Measurements from ENCODE around the gene NID2.
A peak's percentile ranks its signal among the peaks of the same experiment; 100 is the strongest.

The NID2 gene

DNA sequence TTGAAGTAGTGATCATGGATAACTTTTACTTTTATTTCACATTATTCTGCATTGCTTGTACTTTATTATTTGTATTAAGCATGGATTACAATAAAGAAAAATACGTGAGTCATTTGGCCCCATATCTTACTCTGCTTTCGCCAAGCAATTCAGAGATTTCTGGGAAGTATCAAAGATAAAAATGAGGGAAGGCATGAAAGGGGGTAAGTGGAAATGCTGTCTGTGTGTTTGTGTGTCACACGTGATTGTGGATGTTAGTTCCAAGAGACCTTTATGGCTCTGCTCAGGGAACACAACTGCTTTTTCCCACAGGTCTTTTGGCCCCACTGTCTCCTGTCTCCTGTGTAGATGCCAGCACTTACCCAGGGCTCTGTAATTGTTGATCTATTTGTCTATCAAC lies 10.5 kb downstream of the NID2 start:
- no peak for DNase-seq (ENCODE audit: low read depth in 2 of 3, low spot score in 2 of 3)

- DNase-seq (ENCODE audit: low read depth in 2 of 3, low spot score in 2 of 3) = no peak
Observed at GRCh38 chr14:52055167-52055566, 13.7 kb downstream of the NID2 start.

DNA sequence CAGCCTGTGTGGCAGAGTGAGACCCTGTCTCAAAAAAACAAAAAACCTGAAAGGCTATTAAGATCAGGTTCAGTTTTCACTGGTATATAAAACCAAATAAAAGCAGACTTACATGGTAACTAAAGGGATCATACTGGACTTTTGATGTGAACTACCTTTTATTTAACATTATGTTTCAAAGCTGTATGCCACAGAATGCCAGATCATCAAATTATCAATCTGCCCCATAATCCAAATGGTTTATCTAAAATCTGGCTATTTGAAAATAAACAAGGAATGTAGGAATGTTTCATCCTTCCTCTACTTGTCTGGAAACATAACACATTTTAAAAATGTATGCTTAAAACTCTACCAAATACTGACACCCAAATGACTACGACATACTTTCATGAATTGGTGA lies 14.2 kb downstream of the NID2 start:
- DNase-seq (ENCODE audit: low read depth in 2 of 3, low spot score in 2 of 3) = no peak

- DNase-seq (ENCODE audit: low read depth in 2 of 3, low spot score in 2 of 3) = no peak
Observed at GRCh38 chr14:52053044-52053443, 15.8 kb downstream of the NID2 start.

DNA sequence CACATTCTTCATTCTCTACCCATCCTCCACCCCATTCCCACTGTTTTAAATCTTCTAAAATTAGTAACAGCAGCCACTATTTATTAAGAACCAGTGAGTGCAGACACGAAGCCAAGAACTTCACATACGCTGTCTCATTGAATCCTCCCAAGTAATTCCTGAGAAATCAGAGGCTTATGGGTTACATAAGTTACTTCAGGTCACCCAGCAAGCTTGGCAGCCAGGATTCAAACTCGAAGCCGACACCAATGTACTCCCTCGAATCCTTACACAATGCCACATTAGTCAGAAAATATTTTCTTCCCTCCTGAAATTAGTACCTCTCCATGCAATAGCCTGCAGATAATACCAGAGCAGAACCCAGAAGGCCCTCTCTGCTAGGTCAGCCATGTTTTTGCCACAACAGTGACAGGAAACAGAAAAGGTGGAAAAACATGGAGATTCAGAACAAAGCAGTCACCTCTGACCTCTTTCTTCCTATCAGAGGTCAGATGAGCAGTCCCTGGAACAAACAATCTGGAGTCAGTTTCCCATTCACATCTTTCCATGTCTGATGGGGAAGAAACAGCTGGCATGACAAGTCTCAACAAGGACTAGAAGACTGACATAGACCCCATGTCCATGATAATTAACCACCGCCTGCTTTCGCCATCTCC lies 16.4 kb downstream of the NID2 start:
- DNase-seq (ENCODE audit: low read depth in 2 of 3, low spot score in 2 of 3) = no peak

DNA sequence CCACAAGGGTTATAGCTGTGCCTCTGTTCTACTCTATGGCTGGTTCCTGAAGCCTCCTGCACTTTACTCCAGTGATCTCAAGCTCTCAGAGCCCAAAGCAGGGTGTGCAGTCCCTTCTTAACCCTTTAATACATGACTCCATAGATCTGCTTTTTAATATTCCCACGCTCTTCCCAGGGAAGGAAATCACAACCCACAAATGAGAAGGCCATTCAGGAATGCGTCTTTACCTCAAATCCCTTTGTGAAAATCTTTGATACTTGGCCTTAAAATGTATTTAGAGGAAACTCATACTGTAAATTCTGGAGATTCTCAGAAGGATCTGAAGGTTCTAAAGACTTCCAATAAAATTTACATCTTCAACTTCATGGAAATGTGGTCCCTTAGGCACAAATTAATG lies 17.0 kb downstream of the NID2 start:
- DNase-seq (ENCODE audit: low read depth in 2 of 3, low spot score in 2 of 3) = no peak

GRCh38 chr14:52051251-52051650 lies 17.6 kb downstream of the NID2 start:
- no peak for DNase-seq (ENCODE audit: low read depth in 2 of 3, low spot score in 2 of 3)

- no peak for DNase-seq (ENCODE audit: low read depth in 2 of 3, low spot score in 2 of 3)
Observed at GRCh38 chr14:52049721-52050588, 18.9 kb downstream of the NID2 start.

DNA sequence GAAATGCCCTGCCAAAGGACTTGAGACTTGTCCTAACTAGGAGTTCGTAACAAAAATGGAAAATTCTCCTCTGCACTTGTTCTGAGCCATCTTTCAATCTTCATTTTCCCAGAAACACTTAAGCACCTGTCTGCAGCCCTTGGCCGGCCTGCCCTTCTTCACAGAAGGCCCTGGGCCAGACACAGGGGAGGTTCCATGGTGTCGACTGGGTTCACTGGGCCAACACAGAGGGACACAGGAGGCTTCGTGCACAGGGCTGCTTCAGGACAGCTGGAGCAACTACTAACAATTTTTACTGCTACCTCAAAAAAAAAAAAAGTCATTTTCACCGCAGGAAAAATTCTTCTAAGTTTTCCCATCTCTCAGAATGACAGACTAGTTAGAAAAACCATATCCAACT lies 19.6 kb downstream of the NID2 start:
- DNase-seq (ENCODE audit: low read depth in 2 of 3, low spot score in 2 of 3) = no peak

DNA sequence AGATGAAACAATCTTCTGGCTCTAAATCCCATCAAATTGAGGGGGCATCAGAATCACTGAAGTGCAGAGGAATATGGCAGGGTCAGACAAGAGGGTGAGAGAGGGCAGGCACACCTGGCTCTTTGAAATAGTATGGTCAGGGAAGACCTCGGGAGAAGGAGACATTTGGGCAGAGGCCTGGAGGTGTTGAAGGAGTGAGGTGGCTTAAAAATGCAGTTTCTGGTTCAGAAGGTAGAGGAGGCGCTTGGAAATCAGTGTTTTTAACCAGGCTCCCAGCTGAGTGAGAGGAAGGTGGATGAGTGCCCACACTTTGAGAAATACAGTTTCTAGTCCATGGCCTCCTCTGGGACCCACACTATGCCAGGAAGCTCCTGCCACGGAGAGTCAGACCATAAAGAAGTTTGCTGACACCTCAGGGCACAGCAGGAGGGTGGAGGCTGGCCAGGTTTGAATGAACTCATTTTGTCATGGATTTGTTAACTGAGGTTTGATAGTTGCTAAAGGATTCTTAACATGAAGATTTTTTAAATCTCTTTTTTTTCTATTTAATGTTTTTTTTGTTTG lies 20.1 kb downstream of the NID2 start:
- no peak for DNase-seq (ENCODE audit: low read depth in 2 of 3, low spot score in 2 of 3)

- DNase-seq (ENCODE audit: low read depth in 2 of 3, low spot score in 2 of 3) = no peak
Observed at GRCh38 chr14:52048116-52048515, 20.7 kb downstream of the NID2 start.

- no peak for DNase-seq (ENCODE audit: low read depth in 2 of 3, low spot score in 2 of 3)
Observed at GRCh38 chr14:52046376-52046917, 22.4 kb downstream of the NID2 start.

DNA sequence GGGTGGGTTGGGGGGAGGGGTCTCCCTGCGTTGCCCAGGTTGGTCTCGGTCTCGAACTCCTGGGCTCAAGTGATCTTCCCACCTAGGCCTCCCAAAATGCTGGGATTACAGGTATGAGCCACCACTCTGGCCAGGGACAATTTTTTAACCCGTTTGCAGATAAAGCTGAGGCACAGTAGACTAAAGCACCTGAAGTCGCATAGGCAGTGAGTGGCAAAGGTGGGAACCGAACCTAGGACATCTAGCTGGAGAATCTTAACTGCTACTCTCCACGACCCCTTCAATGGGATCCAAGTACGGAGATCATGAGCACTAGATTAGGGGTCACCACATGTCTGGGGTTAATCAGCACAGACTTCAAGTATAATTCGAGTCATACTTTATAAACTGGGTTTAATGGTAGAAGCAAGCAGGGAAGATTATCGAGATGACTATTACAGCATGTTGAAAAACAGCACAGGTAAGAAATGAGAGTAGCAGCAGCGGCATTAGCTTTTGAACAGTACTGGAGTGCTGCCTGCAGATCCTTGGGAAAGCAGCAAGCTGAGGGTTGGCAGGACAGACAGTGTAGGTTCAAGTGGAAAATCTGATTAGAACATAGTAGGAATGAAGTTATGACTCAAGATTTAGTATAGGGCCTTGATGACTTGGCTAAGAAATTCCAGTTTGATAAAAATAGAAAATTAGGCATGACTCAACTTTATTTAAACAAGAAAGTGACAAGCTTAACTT lies 23.9 kb downstream of the NID2 start:
- DNase-seq (ENCODE audit: low read depth in 2 of 3, low spot score in 2 of 3) = no peak

- DNase-seq (ENCODE audit: low read depth in 2 of 3, low spot score in 2 of 3) = peak in 2 of 3 experiments; percentile 3 to 16
Observed at GRCh38 chr14:52043690-52044089, 25.2 kb downstream of the NID2 start.

- DNase-seq (ENCODE audit: low read depth in 2 of 3, low spot score in 2 of 3) = no peak
Observed at GRCh38 chr14:52042371-52043289, 26.2 kb downstream of the NID2 start.

- DNase-seq (ENCODE audit: low read depth in 2 of 3, low spot score in 2 of 3) = no peak
Observed at GRCh38 chr14:52040598-52040997, 28.3 kb downstream of the NID2 start.

DNA sequence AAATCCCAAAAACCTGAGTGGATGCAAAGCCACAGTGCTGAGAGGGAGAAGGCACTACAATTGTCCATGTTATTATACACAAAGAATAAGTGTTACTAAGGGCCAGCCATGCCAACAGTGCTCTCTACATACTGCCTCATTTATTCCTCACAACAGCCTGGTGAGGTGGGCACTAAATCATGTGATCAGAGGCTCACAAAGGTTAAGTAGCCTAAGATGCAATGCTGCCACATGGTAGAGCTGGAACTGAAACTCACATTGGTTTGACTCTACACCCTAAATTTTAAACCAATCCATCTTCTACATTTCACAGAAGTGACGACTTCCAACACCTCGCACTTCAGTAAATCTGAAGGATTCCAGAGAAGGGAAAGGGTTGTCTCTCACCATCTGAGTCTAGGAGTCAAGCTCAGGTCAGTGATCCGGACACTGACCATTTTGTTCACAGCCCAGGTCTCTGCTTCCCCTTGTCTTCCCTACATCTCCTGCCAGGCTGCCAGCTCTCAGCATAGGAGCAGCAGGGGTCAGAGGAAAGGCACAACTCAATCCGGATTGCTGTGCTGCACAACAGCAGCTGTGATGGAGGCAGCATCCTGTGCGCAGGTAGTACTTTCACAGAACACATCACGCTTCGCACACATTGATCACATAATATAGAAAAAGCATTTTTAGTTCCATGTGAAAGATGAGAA lies 29.6 kb downstream of the NID2 start:
- DNase-seq (ENCODE audit: low read depth in 2 of 3, low spot score in 2 of 3) = no peak

DNA sequence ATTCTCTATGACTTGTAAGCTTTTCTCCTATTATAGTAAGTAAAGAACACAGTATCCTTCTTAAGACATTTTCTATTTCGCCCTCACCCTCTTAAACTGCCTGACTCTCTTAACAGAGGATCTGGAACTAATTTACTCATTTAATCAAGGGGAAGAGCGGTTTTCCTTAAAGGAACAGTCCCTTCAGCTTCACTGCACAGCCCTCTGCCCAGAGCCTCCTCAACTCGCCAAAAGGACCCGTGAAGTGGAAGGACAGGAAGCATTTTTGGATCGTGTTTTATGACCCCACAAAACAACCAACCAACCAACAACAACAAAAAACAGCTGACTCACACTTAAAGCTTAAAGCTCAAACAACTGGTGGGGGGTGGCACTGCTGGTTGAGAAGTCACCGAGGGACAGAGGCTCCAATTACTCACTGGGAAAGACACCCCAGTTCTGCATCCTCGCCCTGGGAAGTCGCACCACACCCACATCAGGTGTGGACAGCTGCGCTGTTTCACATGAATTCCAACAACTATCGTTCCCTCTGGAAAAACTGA lies 35.7 kb downstream of the NID2 start:
- no peak for DNase-seq (ENCODE audit: low read depth in 2 of 3, low spot score in 2 of 3)

GRCh38 chr14:52032204-52032801 lies 36.6 kb downstream of the NID2 start:
- no peak for DNase-seq (ENCODE audit: low read depth in 2 of 3, low spot score in 2 of 3)

Measured in activated CD8-positive, alpha-beta memory T cell treated with anti-CD3 and anti-CD28 coated beads for 48 hours (primary cell).